ENCODE data around the gene SLC9A5. TPM values are rescaled to one million over a fixed set of nuclear protein-coding genes. Genes with fewer than 3 reads are reported as not detected.

The SLC9A5 gene
- total and polyA plus RNA-seq, 2 donors (not counting 3 experiments of a cell fraction or from before 2014, with no cell fraction given) = 2.7 to 2.8 TPM

DNA sequence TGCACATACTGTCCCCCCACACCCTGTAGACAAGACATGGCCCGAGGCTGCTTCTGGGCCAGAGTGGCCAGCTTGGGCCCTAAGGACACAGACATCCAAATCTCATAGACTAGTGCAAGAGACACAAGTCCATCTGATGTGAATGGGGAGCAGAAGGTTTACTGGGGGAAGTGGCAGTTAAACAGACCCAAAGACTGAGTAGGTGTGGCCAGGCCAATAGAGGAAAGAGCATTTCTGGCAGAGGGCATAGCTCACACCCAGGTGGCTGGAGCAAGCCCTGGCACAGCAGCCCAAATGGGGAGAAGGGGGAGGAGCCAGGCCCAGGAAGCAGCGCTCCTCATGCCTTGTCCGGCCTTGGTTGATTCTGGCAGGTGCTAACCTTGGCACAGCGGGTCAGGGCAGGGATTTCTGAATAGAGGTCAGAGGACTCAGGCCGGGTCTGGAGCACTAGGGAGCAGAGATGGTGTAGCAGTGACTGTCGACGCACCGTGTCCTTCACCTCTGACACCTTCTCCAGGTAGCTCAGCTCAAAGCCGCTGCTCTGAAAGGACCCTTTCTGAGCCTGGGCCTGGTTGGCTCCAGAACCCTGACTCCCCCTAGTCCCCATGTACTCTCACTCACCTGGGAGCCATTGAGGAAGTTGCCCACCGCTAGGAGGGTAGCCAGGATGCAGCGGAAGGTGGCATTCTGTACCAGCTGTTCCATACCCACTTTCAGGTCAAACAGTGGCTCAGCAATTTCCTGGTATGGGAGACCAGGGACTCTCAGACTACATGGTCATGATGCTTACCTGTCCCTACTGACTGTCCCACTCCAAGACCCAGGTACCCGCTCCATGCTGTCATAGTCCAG lies 17.7 kb upstream of the SLC9A5 start:
- Histone ChIP-seq H3K79me2 (ENCODE audit: control insufficient read depth, insufficient read depth, low read length) (peaks cover 11% of the 10 kb centered on the region), H3K27ac (ENCODE audit: insufficient read depth, low read depth, low read length) (no peak overlapping the region), H3K4me2 (ENCODE audit: insufficient read depth, low read length) (no peak overlapping the region), H3K9me1 (replicated peaks; ENCODE audit: control insufficient read depth, extremely low read depth, insufficient read depth, low read length) (no peaks in the 10 kb centered on the region), H2AFZ (ENCODE audit: low read depth, low read length) (no peak overlapping the region), H3K36me3 (ENCODE audit: control insufficient read depth in 2 of 2, extremely low read depth in 1 of 2, insufficient read depth in 2 of 2, low read length in 2 of 2) (peaks cover 16 to 60% of the 10 kb centered on the region in 2 experiments), H3K4me1 (ENCODE audit: control insufficient read depth, extremely low read depth, insufficient read depth, low read length) (peaks cover 11% of the 10 kb centered on the region), H4K20me1 (replicated peaks; ENCODE audit: control insufficient read depth, extremely low read depth, insufficient read depth, low read length) (no peaks in the 10 kb centered on the region), H3K4me3 (replicated peaks in 1 of 3; ENCODE audit: insufficient read depth in 1 of 3, low read depth in 1 of 3, low read length in 3 of 3) (no peak overlapping the region), H3K9ac (replicated peaks; ENCODE audit: extremely low read depth, insufficient read depth, low read length) (no peak overlapping the region), H3K9me3 (replicated peaks; ENCODE audit: control insufficient read depth, insufficient read depth, low read length) (no peaks in the 10 kb centered on the region), H3K27me3 (ENCODE audit: control insufficient read depth in 2 of 2, insufficient read depth in 2 of 2, low read length in 2 of 2) (no peaks in the 10 kb centered on the region)
- CTCF ChIA-PET = interaction anchor here (1.7 kb wide), 1 partner anchor 20 kb away, joined by 3 read pairs; no protein-coding TSS in a partner anchor
- intact Hi-C loops (cut with micrococcal nuclease) (no loop called here), dilution Hi-C loops (cut with MboI; ENCODE audit: extremely low pct_ligation_motif_present, low sequenced_read_pairs) (no loop called here)
- POLR2A ChIA-PET = interaction anchor here (1.5 kb wide), 1 partner anchor 13 kb away, joined by 5 read pairs; no protein-coding TSS in a partner anchor
- FAIRE-seq = no peak
- TF ChIP-seq EZH2 (IDR thresholded peaks at IDR 0.05; ENCODE audit: borderline replicate concordance, low read depth, low read length, severe bottlenecking) = no peak
- no peak for TF ChIP-seq POLR2A (IDR thresholded peaks at IDR 0.05; ENCODE audit: low read depth, low read length)
- no peak for TF ChIP-seq JUN (IDR thresholded peaks at IDR 0.05; ENCODE audit: borderline replicate concordance, insufficient read depth, insufficient read length, low read depth)
- TF ChIP-seq GATA2 (IDR thresholded peaks at IDR 0.05; ENCODE audit: insufficient read depth, insufficient read length, low read depth, low read length) = no peak
- peak; percentile 18 for TF ChIP-seq POLR2AphosphoS5 (IDR thresholded peaks at IDR 0.05; ENCODE audit: insufficient read depth, low read depth, low read length)
- DNase-seq (ENCODE audit: low read depth, low spot score) = no peak
- no TSS peak for BruUV-seq (replicated peaks)

DNA sequence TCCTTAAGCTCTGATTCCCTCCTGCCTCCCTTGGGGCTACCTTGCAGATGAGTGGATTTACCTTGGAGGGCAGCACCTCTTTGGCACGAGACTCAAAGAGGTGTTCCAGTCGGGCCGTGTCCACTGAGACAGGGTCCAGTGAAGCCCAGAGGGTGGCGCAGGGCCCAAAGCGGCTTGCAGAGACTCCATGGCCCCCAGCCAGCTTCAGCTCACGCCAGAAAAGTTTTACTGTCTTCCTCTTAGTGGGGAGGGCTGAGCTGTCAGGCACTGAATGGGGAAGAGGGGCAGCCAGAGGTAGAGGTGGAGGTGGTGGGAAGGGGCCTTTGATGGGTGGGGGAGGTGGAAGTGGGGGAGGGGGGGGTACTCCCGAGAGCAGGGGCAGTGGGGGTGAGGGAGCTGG lies 15.2 kb upstream of the SLC9A5 start:
- DNase-seq (ENCODE audit: low read depth, low spot score) = no peak
- peaks cover 21 to 78% of the 10 kb centered on the region in 2 experiments for H3K36me3 ChIP-seq (ENCODE audit: control insufficient read depth in 2 of 2, extremely low read depth in 1 of 2, insufficient read depth in 2 of 2, low read length in 2 of 2)
- CTCF ChIA-PET = no interaction called here
- no peaks in the 10 kb centered on the region for H3K4me1 ChIP-seq (ENCODE audit: control insufficient read depth, extremely low read depth, insufficient read depth, low read length)
- H3K27me3 ChIP-seq (ENCODE audit: control insufficient read depth in 2 of 2, insufficient read depth in 2 of 2, low read length in 2 of 2) = no peaks in the 10 kb centered on the region
- dilution Hi-C loops (cut with MboI; ENCODE audit: extremely low pct_ligation_motif_present, low sequenced_read_pairs) (no loop called here), intact Hi-C loops (cut with micrococcal nuclease) (no loop called here)
- no peaks in the 10 kb centered on the region for H3K9me3 ChIP-seq (replicated peaks; ENCODE audit: control insufficient read depth, insufficient read depth, low read length)
- no peak overlapping the region for H3K27ac ChIP-seq (ENCODE audit: insufficient read depth, low read depth, low read length)
- no TSS peak for BruUV-seq (replicated peaks)
- POLR2A ChIA-PET = no interaction called here
- H2AFZ ChIP-seq (ENCODE audit: low read depth, low read length) = no peak overlapping the region
- H3K9ac ChIP-seq (replicated peaks; ENCODE audit: extremely low read depth, insufficient read depth, low read length) = no peak overlapping the region
- no peak for FAIRE-seq
- no peak overlapping the region for H3K4me3 ChIP-seq (replicated peaks in 1 of 3; ENCODE audit: insufficient read depth in 1 of 3, low read depth in 1 of 3, low read length in 3 of 3)
- no peak for TF ChIP-seq POLR2A (IDR thresholded peaks at IDR 0.05; ENCODE audit: low read depth, low read length)
- TF ChIP-seq EZH2 (IDR thresholded peaks at IDR 0.05; ENCODE audit: borderline replicate concordance, low read depth, low read length, severe bottlenecking) = no peak
- no peak for TF ChIP-seq POLR2AphosphoS5 (IDR thresholded peaks at IDR 0.05; ENCODE audit: insufficient read depth, low read depth, low read length)
- TF ChIP-seq, protein P1, sequence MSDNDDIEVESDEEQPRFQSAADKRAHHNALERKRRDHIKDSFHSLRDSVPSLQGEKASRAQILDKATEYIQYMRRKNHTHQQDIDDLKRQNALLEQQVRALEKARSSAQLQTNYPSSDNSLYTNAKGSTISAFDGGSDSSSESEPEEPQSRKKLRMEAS (IDR thresholded peaks at IDR 0.05; ENCODE audit: insufficient read depth, insufficient read length) = no peak
- TF ChIP-seq, protein P2, sequence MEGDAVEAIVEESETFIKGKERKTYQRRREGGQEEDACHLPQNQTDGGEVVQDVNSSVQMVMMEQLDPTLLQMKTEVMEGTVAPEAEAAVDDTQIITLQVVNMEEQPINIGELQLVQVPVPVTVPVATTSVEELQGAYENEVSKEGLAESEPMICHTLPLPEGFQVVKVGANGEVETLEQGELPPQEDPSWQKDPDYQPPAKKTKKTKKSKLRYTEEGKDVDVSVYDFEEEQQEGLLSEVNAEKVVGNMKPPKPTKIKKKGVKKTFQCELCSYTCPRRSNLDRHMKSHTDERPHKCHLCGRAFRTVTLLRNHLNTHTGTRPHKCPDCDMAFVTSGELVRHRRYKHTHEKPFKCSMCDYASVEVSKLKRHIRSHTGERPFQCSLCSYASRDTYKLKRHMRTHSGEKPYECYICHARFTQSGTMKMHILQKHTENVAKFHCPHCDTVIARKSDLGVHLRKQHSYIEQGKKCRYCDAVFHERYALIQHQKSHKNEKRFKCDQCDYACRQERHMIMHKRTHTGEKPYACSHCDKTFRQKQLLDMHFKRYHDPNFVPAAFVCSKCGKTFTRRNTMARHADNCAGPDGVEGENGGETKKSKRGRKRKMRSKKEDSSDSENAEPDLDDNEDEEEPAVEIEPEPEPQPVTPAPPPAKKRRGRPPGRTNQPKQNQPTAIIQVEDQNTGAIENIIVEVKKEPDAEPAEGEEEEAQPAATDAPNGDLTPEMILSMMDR (IDR thresholded peaks at IDR 0.05; ENCODE audit: extremely low read depth in 1 of 2, insufficient read depth in 1 of 2, low read depth in 1 of 2, low read length in 2 of 2) = no peak
- no peak for TF ChIP-seq MYC (IDR thresholded peaks at IDR 0.05; ENCODE audit: low read depth, low read length)
- no peak for TF ChIP-seq JUN (IDR thresholded peaks at IDR 0.05; ENCODE audit: borderline replicate concordance, insufficient read depth, insufficient read length, low read depth)
- TF ChIP-seq GATA2 (IDR thresholded peaks at IDR 0.05; ENCODE audit: insufficient read depth, insufficient read length, low read depth, low read length) = no peak
- TF ChIP-seq FOS (IDR thresholded peaks at IDR 0.05; ENCODE audit: borderline replicate concordance, insufficient read depth, low read length) = no peak
- no peak overlapping the region for H3K4me2 ChIP-seq (ENCODE audit: insufficient read depth, low read length)
- no peaks in the 10 kb centered on the region for H4K20me1 ChIP-seq (replicated peaks; ENCODE audit: control insufficient read depth, extremely low read depth, insufficient read depth, low read length)
- H3K79me2 ChIP-seq (ENCODE audit: control insufficient read depth, insufficient read depth, low read length) = peaks cover 2% of the 10 kb centered on the region
- no peaks in the 10 kb centered on the region for H3K9me1 ChIP-seq (replicated peaks; ENCODE audit: control insufficient read depth, extremely low read depth, insufficient read depth, low read length)

Data from endothelial cell of umbilical vein (primary cell).